ENCODE measurements around the gene TMEM161B. TPM values are rescaled to one million over a fixed set of nuclear protein-coding genes. Genes with fewer than 3 reads are reported as not detected.

TMEM161B gene
- polyA plus RNA-seq, 2 of the 4 experiments (the other 2 are of a cell fraction): 12.9 to 30.4 TPM

DNA sequence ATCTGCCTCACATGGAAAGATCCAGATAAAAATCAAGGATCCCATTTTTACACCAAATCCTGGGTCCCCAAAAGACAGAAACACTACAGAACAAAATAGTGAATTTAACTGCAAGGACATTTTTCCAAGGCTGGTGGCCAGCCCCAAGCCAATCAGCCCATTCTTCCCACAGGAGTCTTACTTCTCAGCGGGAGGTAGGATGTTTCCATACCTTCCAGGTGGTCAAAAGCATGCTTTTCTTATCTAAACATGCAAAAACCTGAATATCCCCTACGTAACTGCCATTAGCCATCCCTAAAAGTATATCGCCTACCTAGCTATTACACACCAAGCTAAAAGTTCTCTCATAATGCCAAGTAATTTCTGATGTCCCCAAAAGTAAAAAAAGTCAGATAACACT lies 20.6 kb downstream of the TMEM161B start:
- Histone ChIP-seq H3K27ac (no peak overlapping the region), H3K4me3 (no peak overlapping the region), H3K4me1 (peaks cover 27% of the 10 kb centered on the region), H3K9me3 (no peaks in the 10 kb centered on the region), H3K4me2 (no peak overlapping the region)
- ChIA-PET CTCF (no interaction called here), POLR2A (no interaction called here)
- no peak for FAIRE-seq
- no peak for ATAC-seq
- WGBS (ENCODE audit: missing lambda C conversion rate): 94% methylated on average over 3 of the region's 3 CpGs
- no peak for DNase-seq (ENCODE audit: low read depth in 1 of 2, low spot score in 1 of 2)
- TF ChIP-seq SREBF2 (IDR thresholded peaks at IDR 0.05) (no peak), BCL3 (IDR thresholded peaks at IDR 0.05) (no peak), HOXB5 (CRISPR knock-in tag; IDR thresholded peaks at IDR 0.05) (no peak), MYC (IDR thresholded peaks at IDR 0.05; ENCODE audit: borderline replicate concordance, low read length) (no peak), HDAC2 (IDR thresholded peaks at IDR 0.05) (no peak), HEYL (CRISPR knock-in tag; IDR thresholded peaks at IDR 0.05) (no peak), KDM1A (IDR thresholded peaks at IDR 0.05; ENCODE audit: low read depth) (no peak), PHF8 (IDR thresholded peaks at IDR 0.05; ENCODE audit: borderline replicate concordance, low read depth) (no peak), ZNF302 (CRISPR knock-in tag; IDR thresholded peaks at IDR 0.05) (no peak)
- TF ChIP-seq, protein P1, sequence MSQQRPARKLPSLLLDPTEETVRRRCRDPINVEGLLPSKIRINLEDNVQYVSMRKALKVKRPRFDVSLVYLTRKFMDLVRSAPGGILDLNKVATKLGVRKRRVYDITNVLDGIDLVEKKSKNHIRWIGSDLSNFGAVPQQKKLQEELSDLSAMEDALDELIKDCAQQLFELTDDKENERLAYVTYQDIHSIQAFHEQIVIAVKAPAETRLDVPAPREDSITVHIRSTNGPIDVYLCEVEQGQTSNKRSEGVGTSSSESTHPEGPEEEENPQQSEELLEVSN (IDR thresholded peaks at IDR 0.05; ENCODE audit: borderline replicate concordance, low read depth): no peak

- POLR2A ChIA-PET: no interaction called here
Observed at GRCh38 chr5:88245893-88246244, 22.8 kb downstream of the TMEM161B start.

More at GRCh38 chr5:88245893-88246244, 22.8 kb downstream of the TMEM161B start:
- DNase-seq (ENCODE audit: low read depth in 1 of 2, low spot score in 1 of 2) (no peak), ATAC-seq (peak in 1 of 2 experiments; percentile 43; a peak in 2 of 6 replicates), FAIRE-seq (no peak)
- H3K27ac ChIP-seq: no peak overlapping the region
- peak overlapping the region; percentile 51 for H3K4me2 ChIP-seq
- TF ChIP-seq RARB (CRISPR knock-in tag; IDR thresholded peaks at IDR 0.05): no peak
- TF ChIP-seq NR3C1 (IDR thresholded peaks at IDR 0.05): no peak
- TF ChIP-seq HOXA7 (CRISPR knock-in tag; IDR thresholded peaks at IDR 0.05): no peak
- TF ChIP-seq, protein P1 (IDR thresholded peaks at IDR 0.05; ENCODE audit: borderline replicate concordance, low read depth): no peak
- no peak for TF ChIP-seq HDAC2 (IDR thresholded peaks at IDR 0.05)
- no peak for TF ChIP-seq ZC3H11A (IDR thresholded peaks at IDR 0.05)
- no peak for TF ChIP-seq BHLHE40 (IDR thresholded peaks at IDR 0.05; ENCODE audit: low read depth, low read length)
- no peak for TF ChIP-seq POLR2AphosphoS2 (conservative IDR thresholded peaks at IDR 0.05; ENCODE audit: low read length)
- no peak for TF ChIP-seq JUN (IDR thresholded peaks at IDR 0.05)
- no peak for TF ChIP-seq MAX (IDR thresholded peaks at IDR 0.05)
- no peak for TF ChIP-seq PHF8 (IDR thresholded peaks at IDR 0.05; ENCODE audit: borderline replicate concordance, low read depth)
- no peak for TF ChIP-seq FOSL2 (IDR thresholded peaks at IDR 0.05)
- TF ChIP-seq FOSL2 (CRISPR knock-in tag; IDR thresholded peaks at IDR 0.05): no peak
- TF ChIP-seq CBX8 (IDR thresholded peaks at IDR 0.05): no peak
- TF ChIP-seq POLR2A (IDR thresholded peaks at IDR 0.05; ENCODE audit: low read length): no peak
- no peak for TF ChIP-seq ELK1 (IDR thresholded peaks at IDR 0.05; ENCODE audit: low read depth, low read length)
- TF ChIP-seq CHD2 (IDR thresholded peaks at IDR 0.05; ENCODE audit: low read length, partially characterized antibody): no peak
- no peak for TF ChIP-seq REST (IDR thresholded peaks at IDR 0.05)
- CTCF ChIA-PET: no interaction called here
- peaks cover 27% of the 10 kb centered on the region for H3K4me1 ChIP-seq
- no peak overlapping the region for H3K4me3 ChIP-seq
- no peaks in the 10 kb centered on the region for H3K9me3 ChIP-seq
